Lung (tissue), 12 donors: ENCODE results near the gene CLEC19A. TPM values are rescaled to one million over a fixed set of nuclear protein-coding genes. Genes with fewer than 3 reads are reported as not detected.

ENCODE experiments used
- ATAC-seq: fragments of 200-7000 bp; cut with Tn5 transposase; one replicate; pipeline ENCODE4 v1.9.1; 2020; ENCODE audit warnings: moderate number of reproducible peaks; ENCODE audit not compliant: insufficient read depth, low FRiP score
- DNase-seq, 3 donors: peaks; one replicate each; pipeline ENCODE4 v3.0.0-alpha.2; 2013 to 2017
- H3K27ac ChIP-seq, 2 donors: one replicate each; pipeline ENCODE4 v1.5.1; 2013; ENCODE audit warnings: mild to moderate bottlenecking in 2 of 2, moderate library complexity in 2 of 2, control low read depth in 1 of 2, inconsistent platforms in 1 of 2, low read depth in 1 of 2, low read length in 1 of 2
- H3K27me3 ChIP-seq, 3 donors: one replicate each; pipeline ENCODE4 v1.5.1; 2013; ENCODE audit warnings: low read length in 2 of 3; ENCODE audit not compliant: control insufficient read depth in 3 of 3, insufficient read depth in 3 of 3
- H3K36me3 ChIP-seq, 4 donors: one replicate each; pipeline ENCODE4 v1.5.1; 2013; ENCODE audit warnings: low read length in 4 of 4, mild to moderate bottlenecking in 1 of 4, moderate library complexity in 1 of 4; ENCODE audit not compliant: control insufficient read depth in 4 of 4, insufficient read depth in 4 of 4
- H3K4me1 ChIP-seq, 5 donors: one replicate each; pipeline ENCODE4 v1.5.1; 2013; ENCODE audit warnings: low read length in 5 of 5, mild to moderate bottlenecking in 2 of 5, moderate library complexity in 1 of 5; ENCODE audit not compliant: control insufficient read depth in 5 of 5, insufficient read depth in 5 of 5
- H3K4me3 ChIP-seq: one replicate; pipeline ENCODE4 v1.5.1; 2013; ENCODE audit warnings: mild to moderate bottlenecking, control low read depth, moderate library complexity
- H3K9ac ChIP-seq, 2 donors: one replicate each; pipeline ENCODE4 v1.5.1; 2013; ENCODE audit warnings: low read length in 2 of 2, control low read depth in 1 of 2; ENCODE audit not compliant: insufficient read depth in 1 of 2
- H3K9me3 ChIP-seq, 4 donors: one replicate each; pipeline ENCODE4 v1.5.1; 2013; ENCODE audit warnings: low read length in 3 of 4, mild to moderate bottlenecking in 1 of 4, moderate library complexity in 1 of 4; ENCODE audit not compliant: control insufficient read depth in 4 of 4, insufficient read depth in 3 of 4
- CTCF ChIP-seq: IDR thresholded peaks from 2 replicates; pipeline ENCODE4 v1.5.1; 2012; ENCODE audit warnings: mild to moderate bottlenecking; ENCODE audit errors: control extremely low read depth, extremely low read depth
- WGBS, 2 donors: extraction: QIAGEN DNeasy Blood & Tissue Kit; methylation state at CpG; one replicate each; pipeline ENCODE4 v1.1.7; 2013; 5-methylcytosine and 5-hydroxymethylcytosine counted together
- polyA plus RNA-seq, 2 donors: library from polyadenylated mRNA; stranded (reverse); fragments of 200-250 nt; gene quantifications; one replicate each; pipeline ENCODE4 v1.2.1, GENCODE V29; 2013
- total RNA-seq, 2 donors: library from RNA; depleted of rRNA in 1 of 2; stranded (reverse); fragments of >200 nt in 1 of 2; gene quantifications; one replicate each; pipeline ENCODE4 v1.2.1, GENCODE V29; 2014 to 2021
- donor health status: control.
- donor health status: control.
- donor health status: Bipolar disorder and iron deficiency.
- donor health status: healthy.
- donor health status: DM: yes; HTN: yes; CAD: no.

The CLEC19A gene
- total and polyA plus RNA-seq, 4 donors: 0.02 TPM; not detected in 3

DNA sequence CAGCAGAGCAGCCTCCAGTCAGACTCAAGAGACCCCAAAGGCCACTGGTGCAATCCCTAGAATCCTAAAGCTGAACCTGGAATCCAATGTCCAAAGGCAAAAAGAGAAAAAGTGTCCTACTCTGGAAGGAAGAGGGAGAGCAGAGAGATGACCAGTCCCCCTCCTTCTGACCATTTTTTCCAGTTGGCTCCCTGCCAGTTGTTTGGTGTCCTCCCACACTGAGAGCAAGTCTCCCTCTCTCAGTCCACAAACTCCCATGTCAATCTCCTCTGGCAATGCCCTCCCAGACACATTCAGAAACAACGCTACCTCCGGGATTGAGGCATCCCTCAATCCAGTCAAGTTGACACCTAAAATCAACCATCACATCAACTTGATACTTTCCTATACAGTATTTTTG lies 4.3 kb upstream of the CLEC19A start:
- Histone ChIP-seq H3K4me1 (no peaks in the 10 kb centered on the region), H3K27me3 (no peaks in the 10 kb centered on the region), H3K27ac (no peak overlapping the region), H3K36me3 (no peaks in the 10 kb centered on the region), H3K9ac (no peak overlapping the region), H3K9me3 (peaks cover 0 to 3% (median 0%) of the 10 kb centered on the region in 4 donors), H3K4me3 (no peak overlapping the region)
- TF ChIP-seq CTCF: no peak
- WGBS, 2 donors: 80 to 100% methylated on average over 2 of the region's 2 CpGs
- peak in 2 of 3 donors; percentile 25 to 32 for DNase-seq
- no peak for ATAC-seq

DNA sequence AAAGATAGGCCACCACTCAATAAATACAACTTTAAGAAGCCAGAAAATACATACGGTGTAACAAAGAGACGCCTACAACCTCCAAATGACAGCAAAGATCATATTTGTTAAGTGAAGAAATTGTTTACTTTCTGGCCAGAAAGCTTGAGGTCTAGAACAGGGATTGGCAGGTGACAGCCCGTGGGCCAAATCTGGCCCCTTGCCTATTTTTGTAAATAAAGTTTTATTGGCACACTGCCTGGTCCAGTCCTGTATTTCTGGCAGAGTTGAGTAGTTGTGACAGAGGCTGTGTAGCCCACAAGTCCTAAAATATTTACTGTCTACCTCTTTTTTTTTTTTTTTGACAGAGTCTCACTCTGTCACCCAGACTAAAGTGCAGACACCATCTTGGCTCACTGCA lies 3.4 kb upstream of the CLEC19A start:
- Histone ChIP-seq H3K27me3 (no peaks in the 10 kb centered on the region), H3K36me3 (no peaks in the 10 kb centered on the region), H3K27ac (no peak overlapping the region), H3K9ac (no peak overlapping the region), H3K9me3 (peaks cover 0 to 3% (median 0%) of the 10 kb centered on the region in 4 donors), H3K4me1 (no peaks in the 10 kb centered on the region), H3K4me3 (no peak overlapping the region)
- DNase-seq (no peak), ATAC-seq (no peak)
- 61 to 75% methylated on average over 3 of the region's 3 CpGs for WGBS, 2 donors
- TF ChIP-seq CTCF: no peak

- Histone ChIP-seq H3K36me3 (no peaks in the 10 kb centered on the region), H3K4me3 (no peak overlapping the region), H3K4me1 (no peaks in the 10 kb centered on the region), H3K27ac (no peak overlapping the region), H3K27me3 (no peaks in the 10 kb centered on the region), H3K9ac (no peak overlapping the region), H3K9me3 (peaks cover 0 to 3% (median 0%) of the 10 kb centered on the region in 4 donors)
- ATAC-seq (no peak), DNase-seq (no peak)
- WGBS, 2 donors: 72 to 90% methylated on average over 2 of the region's 2 CpGs
- no peak for TF ChIP-seq CTCF
Measured at GRCh38 chr16:19283637-19284036, 1.9 kb upstream of the CLEC19A start.

GRCh38 chr16:19284207-19284606 lies 1.3 kb upstream of the CLEC19A start:
- DNase-seq (peak in 1 of 3 donors; percentile 13), ATAC-seq (peak; percentile 65)
- H3K9ac ChIP-seq: no peak overlapping the region
- H3K36me3 ChIP-seq: no peaks in the 10 kb centered on the region
- peaks cover 0 to 3% (median 0%) of the 10 kb centered on the region in 4 donors for H3K9me3 ChIP-seq
- no peak overlapping the region for H3K4me3 ChIP-seq
- H3K27me3 ChIP-seq: no peaks in the 10 kb centered on the region
- H3K27ac ChIP-seq: no peak overlapping the region
- TF ChIP-seq CTCF: no peak
- H3K4me1 ChIP-seq: no peaks in the 10 kb centered on the region
- WGBS, 2 donors: 45 to 70% methylated on average over 1 of the region's 1 CpG
